A549 (cell line): ENCODE results near the gene IFNL3. TPM values are rescaled to one million over a fixed set of nuclear protein-coding genes. Genes with fewer than 3 reads are reported as not detected.

Experiments
- ATAC-seq, 2 experiments: fragments of 200-7000 bp in 1 of 2; fragments of >200 bp in 1 of 2; cut with Nextera tagmentation in 1 of 2; cut with Tn5 transposase in 1 of 2; 3 replicates each; pipeline versions ENCODE4 v1.8.0 to v1.9.1; 2018 to 2020; ENCODE audit warnings: mild to moderate bottlenecking in 1 of 2, moderate library complexity in 1 of 2
- CTCF ChIA-PET: fragments of 300-600 bp; sonication (Branson Sonifier 250); formaldehyde crosslinking; extraction: SDS; loops from one replicate; lab custom pipeline; 2021; ENCODE audit warnings: antibody characterized with exemption, inconsistent platforms; lab: Yijun Ruan, JAX
- POLR2A ChIA-PET: fragments of 350-600 bp; formaldehyde crosslinking; extraction: SDS; loops from one replicate; lab custom pipeline; 2021; ENCODE audit warnings: antibody characterized with exemption, inconsistent platforms; lab: Yijun Ruan, JAX
- DNase-seq, 2 experiments: peaks; one replicate each; pipeline versions ENCODE4 v3.0.0 to v3.0.0-alpha.2; 2011 to 2016; ENCODE audit warnings: low read depth in 1 of 2, low spot score in 1 of 2
- FAIRE-seq: peaks from 2 replicates; lab custom pipeline; 2011; peaks lifted over from hg19 to GRCh38; lab: Jason Lieb, UNC
- H3K27ac ChIP-seq, 2 experiments: fragments of >200 bp; sonication (Bioruptor Twin); formaldehyde crosslinking; 3 replicates each; pipeline ENCODE4 v1.5.1; 2016 to 2017
- H3K4me1 ChIP-seq: fragments of >200 bp; sonication (Bioruptor Twin); formaldehyde crosslinking; 3 replicates; pipeline ENCODE4 v1.6.1; 2016
- H3K4me2 ChIP-seq: fragments of >200 bp; sonication (Bioruptor Twin); formaldehyde crosslinking; 3 replicates; pipeline ENCODE4 v1.6.1; 2016
- H3K4me3 ChIP-seq: fragments of >200 bp; sonication (Bioruptor Twin); formaldehyde crosslinking; 3 replicates; pipeline ENCODE4 v1.5.1; 2016
- H3K9me3 ChIP-seq: fragments of >200 bp; sonication (Bioruptor Twin); formaldehyde crosslinking; 3 replicates; pipeline ENCODE4 v1.6.1; 2016
- BHLHE40 ChIP-seq: IDR thresholded peaks from 2 replicates; pipeline ENCODE4 v1.6.1; 2012; ENCODE audit warnings: low read depth, low read length, inconsistent platforms
- CHD2 ChIP-seq: fragments of 150-350 bp; IDR thresholded peaks from 2 replicates; pipeline ENCODE4 v1.6.1; 2014; ENCODE audit warnings: low read length; ENCODE audit not compliant: partially characterized antibody
- EHMT2 ChIP-seq: fragments of 200-600 bp; sonication (generic); IDR thresholded peaks from 2 replicates; pipeline ENCODE4 v1.6.1; 2016; ENCODE audit warnings: antibody characterized with exemption, low read depth, mild to moderate bottlenecking, moderate library complexity
- EP300 ChIP-seq, 2 experiments: fragments of >200 bp; sonication (Bioruptor Twin); formaldehyde crosslinking; IDR thresholded peaks; 2 replicates in 1 of 2; 3 replicates in 1 of 2; pipeline ENCODE4 v1.6.1; 2016 to 2017
- ESRRA ChIP-seq: fragments of 150-350 bp; IDR thresholded peaks from 2 replicates; pipeline ENCODE4 v1.6.1; 2014; ENCODE audit warnings: mild to moderate bottlenecking, low read length, borderline replicate concordance
- FOSB ChIP-seq: fragments of 250-450 bp; sonication (Bioruptor Pico); IDR thresholded peaks from 2 replicates; pipeline ENCODE4 v1.5.0; 2020; ENCODE audit warnings: mild to moderate bottlenecking, moderate library complexity
- FOSL2 ChIP-seq, 2 experiments: fragments of 450-650 bp in 1 of 2; fragments of >200 bp in 1 of 2; sonication (Bioruptor Twin) in 1 of 2; formaldehyde crosslinking; IDR thresholded peaks; 2 replicates each; pipeline versions ENCODE4 v1.5.0 to v1.6.1; 2016 to 2020; ENCODE audit warnings: mild to moderate bottlenecking in 1 of 2, moderate library complexity in 1 of 2
- FOXS1 ChIP-seq: fragments of 250-450 bp; sonication (Bioruptor Pico); IDR thresholded peaks from 2 replicates; pipeline ENCODE4 v1.5.0; 2020; ENCODE audit warnings: mild to moderate bottlenecking, moderate library complexity
- GATA3 ChIP-seq: IDR thresholded peaks from 2 replicates; pipeline ENCODE4 v1.6.1; 2012; ENCODE audit warnings: borderline replicate concordance
- HOXA7 ChIP-seq: fragments of 250-450 bp; sonication (Bioruptor Pico); IDR thresholded peaks from 2 replicates; pipeline ENCODE4 v1.5.0; 2020; ENCODE audit warnings: mild to moderate bottlenecking, moderate library complexity
- HOXB13 ChIP-seq: fragments of 250-450 bp; sonication (Bioruptor Pico); IDR thresholded peaks from 2 replicates; pipeline ENCODE4 v1.5.0; 2020; ENCODE audit warnings: low read depth, mild to moderate bottlenecking, moderate library complexity
- NFE2L2 ChIP-seq: fragments of 150-350 bp; conservative IDR thresholded peaks from 2 replicates; pipeline ENCODE4 v1.6.1; 2014; ENCODE audit warnings: low read length
- POLR2AphosphoS2 ChIP-seq: conservative IDR thresholded peaks from 2 replicates; pipeline ENCODE4 v1.6.1; 2012; ENCODE audit warnings: low read length, improper control_type of control experiment, inconsistent platforms
- RARB ChIP-seq: fragments of 250-450 bp; sonication (Bioruptor Pico); IDR thresholded peaks from 2 replicates; pipeline ENCODE4 v1.8.0; 2021; ENCODE audit warnings: mild to moderate bottlenecking, moderate library complexity
- RFX5 ChIP-seq: fragments of 450-650 bp; IDR thresholded peaks from 2 replicates; pipeline ENCODE4 v1.7.1; 2014; ENCODE audit warnings: antibody characterized with exemption, mild to moderate bottlenecking, moderate library complexity
- RNF2 ChIP-seq: fragments of 200-600 bp; sonication (generic); IDR thresholded peaks from 2 replicates; pipeline ENCODE4 v1.6.1; 2016; ENCODE audit warnings: low read depth, mild to moderate bottlenecking, antibody characterized with exemption, moderate library complexity, borderline replicate concordance
- SMC3 ChIP-seq: fragments of >200 bp; sonication (Bioruptor Twin); formaldehyde crosslinking; IDR thresholded peaks from 3 replicates; pipeline ENCODE4 v1.6.1; 2018; ENCODE audit warnings: inconsistent platforms
- TFCP2L1 ChIP-seq: fragments of 250-450 bp; sonication (Bioruptor Pico); IDR thresholded peaks from 2 replicates; pipeline ENCODE4 v1.5.0; 2021; ENCODE audit warnings: mild to moderate bottlenecking
- TP53 ChIP-seq: fragments of 250-450 bp; sonication (Bioruptor Pico); IDR thresholded peaks from 2 replicates; pipeline ENCODE4 v1.5.0; 2021; ENCODE audit warnings: mild to moderate bottlenecking, moderate library complexity
- ZNF302 ChIP-seq: fragments of 250-450 bp; sonication (Bioruptor Pico); IDR thresholded peaks from 2 replicates; pipeline ENCODE4 v1.9.0; 2021; ENCODE audit warnings: inconsistent platforms, mild to moderate bottlenecking, moderate library complexity
- WGBS: methylation state at CpG from one replicate; pipeline ENCODE4 v1.1.6; 2017; ENCODE audit errors: missing lambda C conversion rate; 5-methylcytosine and 5-hydroxymethylcytosine counted together
- polyA plus RNA-seq, 4 experiments: library from polyadenylated mRNA; depleted of rRNA in 3 of 4; stranded (reverse); fragments of >200 nt; fragmentation: RNase III in 1 of 4; extraction: RNeasy Plus Mini Kit Qiagen cat#74134 plus additional on column Dnase treatment in 1 of 4; gene quantifications; 2 replicates in 3 of 4; 3 replicates in 1 of 4; pipeline ENCODE4 v1.2.3, GENCODE V29; 2011 to 2017
- TF ChIP-seq, protein P1 (sequence below): fragments of 250-450 bp; sonication (Bioruptor Pico); IDR thresholded peaks from 2 replicates; pipeline ENCODE4 v1.5.0; 2020; ENCODE audit warnings: low read depth, mild to moderate bottlenecking, moderate library complexity
- TF ChIP-seq, protein P2 (sequence below): fragments of 200-600 bp; sonication (generic); IDR thresholded peaks from 2 replicates; pipeline ENCODE4 v1.6.1; 2016; ENCODE audit warnings: antibody characterized with exemption, mild to moderate bottlenecking, moderate library complexity
- TF ChIP-seq, protein P3 (sequence below): fragments of 450-650 bp; IDR thresholded peaks from 2 replicates; pipeline ENCODE4 v1.6.1; 2014; ENCODE audit warnings: antibody characterized with exemption

IFNL3 gene
- polyA plus RNA-seq, 2 of the 4 experiments (the other 2 are of a cell fraction): not detected

DNA sequence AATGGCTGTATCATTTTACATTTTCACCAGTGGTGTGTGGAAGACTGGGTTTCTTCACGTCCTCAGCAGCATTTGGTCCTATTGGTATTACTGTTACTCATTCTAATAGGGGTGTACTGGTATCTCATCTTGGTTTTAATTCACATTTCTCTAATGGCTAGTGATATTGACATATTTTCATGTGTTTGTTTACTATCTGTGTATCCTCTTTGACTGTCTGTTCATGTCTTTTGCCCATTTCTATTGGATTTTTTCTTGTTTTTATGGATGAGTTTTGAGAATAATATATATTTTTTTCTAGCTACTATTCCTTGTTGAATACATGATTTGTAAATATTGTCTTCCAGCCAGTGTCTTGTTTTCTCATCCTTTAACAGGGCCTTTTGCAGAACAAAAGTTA, 37.2 kb upstream of the IFNL3 start:
- no peak for ATAC-seq
- POLR2A ChIA-PET: no interaction called here

DNA sequence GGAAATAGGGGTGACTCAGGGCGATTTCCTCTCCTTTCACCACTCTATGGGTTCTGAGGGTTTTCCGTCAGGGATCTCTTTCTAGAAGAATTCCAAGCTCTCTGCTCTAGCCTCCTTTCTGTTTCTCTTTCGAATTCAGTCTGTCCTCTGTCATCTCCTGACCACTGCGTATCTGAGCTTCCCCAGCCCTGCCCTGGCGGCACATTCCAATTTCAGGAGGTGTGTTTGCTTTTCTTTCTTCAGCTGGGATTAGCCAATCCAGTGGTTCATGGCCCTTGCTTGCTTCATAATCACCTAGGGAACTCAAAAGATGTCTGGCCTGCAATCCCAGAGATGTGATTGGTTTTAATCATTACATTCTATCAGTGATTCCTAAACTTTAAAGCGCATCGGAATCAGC, 32.8 kb upstream of the IFNL3 start:
- whole genome bisulfite sequencing: 63% methylated on average over 7 of the region's 7 CpGs
- 0 out of 3 replicates have a peak overlapping the region, but pooled peaks have one; percentile 15 for H3K4me2 ChIP-seq
- ChIA-PET CTCF (interaction anchor here (1.0 to 1.6 kb wide), 4 partner anchors 10 to 168 kb away, joined by 3 to 4 read pairs (median 4); partner anchors contain the start of gene IFNL3), POLR2A (no interaction called here)
- H3K4me1 ChIP-seq: peaks cover 3% of the 10 kb centered on the region; the same call in 1 of the 3 replicates
- ATAC-seq (peak; percentile 55 to 69; a peak in 5 of 6 replicates), DNase-seq (peak in 1 of 2 experiments; percentile 61), FAIRE-seq (no peak)
- TF ChIP-seq TFCP2L1 (no peak), RFX5 (no peak), EHMT2 (no peak), POLR2AphosphoS2 (no peak), RARB (no peak), FOSB (CRISPR knock-in tag) (no peak), RNF2 (no peak), GATA3 (no peak), BHLHE40 (no peak), HOXB13 (CRISPR knock-in tag) (no peak), EP300 (IDR thresholded peaks at IDR 0.05) (no peak), HOXA7 (CRISPR knock-in tag) (no peak), ZNF302 (CRISPR knock-in tag) (no peak), TP53 (CRISPR knock-in tag) (no peak), NFE2L2 (no peak)
- TF ChIP-seq, protein P1, sequence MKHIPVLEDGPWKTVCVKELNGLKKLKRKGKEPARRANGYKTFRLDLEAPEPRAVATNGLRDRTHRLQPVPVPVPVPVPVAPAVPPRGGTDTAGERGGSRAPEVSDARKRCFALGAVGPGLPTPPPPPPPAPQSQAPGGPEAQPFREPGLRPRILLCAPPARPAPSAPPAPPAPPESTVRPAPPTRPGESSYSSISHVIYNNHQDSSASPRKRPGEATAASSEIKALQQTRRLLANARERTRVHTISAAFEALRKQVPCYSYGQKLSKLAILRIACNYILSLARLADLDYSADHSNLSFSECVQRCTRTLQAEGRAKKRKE (CRISPR knock-in tag): no peak
- TF ChIP-seq, protein P2, sequence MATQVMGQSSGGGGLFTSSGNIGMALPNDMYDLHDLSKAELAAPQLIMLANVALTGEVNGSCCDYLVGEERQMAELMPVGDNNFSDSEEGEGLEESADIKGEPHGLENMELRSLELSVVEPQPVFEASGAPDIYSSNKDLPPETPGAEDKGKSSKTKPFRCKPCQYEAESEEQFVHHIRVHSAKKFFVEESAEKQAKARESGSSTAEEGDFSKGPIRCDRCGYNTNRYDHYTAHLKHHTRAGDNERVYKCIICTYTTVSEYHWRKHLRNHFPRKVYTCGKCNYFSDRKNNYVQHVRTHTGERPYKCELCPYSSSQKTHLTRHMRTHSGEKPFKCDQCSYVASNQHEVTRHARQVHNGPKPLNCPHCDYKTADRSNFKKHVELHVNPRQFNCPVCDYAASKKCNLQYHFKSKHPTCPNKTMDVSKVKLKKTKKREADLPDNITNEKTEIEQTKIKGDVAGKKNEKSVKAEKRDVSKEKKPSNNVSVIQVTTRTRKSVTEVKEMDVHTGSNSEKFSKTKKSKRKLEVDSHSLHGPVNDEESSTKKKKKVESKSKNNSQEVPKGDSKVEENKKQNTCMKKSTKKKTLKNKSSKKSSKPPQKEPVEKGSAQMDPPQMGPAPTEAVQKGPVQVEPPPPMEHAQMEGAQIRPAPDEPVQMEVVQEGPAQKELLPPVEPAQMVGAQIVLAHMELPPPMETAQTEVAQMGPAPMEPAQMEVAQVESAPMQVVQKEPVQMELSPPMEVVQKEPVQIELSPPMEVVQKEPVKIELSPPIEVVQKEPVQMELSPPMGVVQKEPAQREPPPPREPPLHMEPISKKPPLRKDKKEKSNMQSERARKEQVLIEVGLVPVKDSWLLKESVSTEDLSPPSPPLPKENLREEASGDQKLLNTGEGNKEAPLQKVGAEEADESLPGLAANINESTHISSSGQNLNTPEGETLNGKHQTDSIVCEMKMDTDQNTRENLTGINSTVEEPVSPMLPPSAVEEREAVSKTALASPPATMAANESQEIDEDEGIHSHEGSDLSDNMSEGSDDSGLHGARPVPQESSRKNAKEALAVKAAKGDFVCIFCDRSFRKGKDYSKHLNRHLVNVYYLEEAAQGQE: no peak
- no peak overlapping the region for H3K4me3 ChIP-seq
- H3K27ac ChIP-seq: no peak overlapping the region
- peaks cover 14% of the 10 kb centered on the region for H3K9me3 ChIP-seq

More for the DNA sequence above, 37.2 kb upstream of the IFNL3 start:
- WGBS: 2% methylated on average over 1 of the region's 1 CpG
- Histone ChIP-seq H3K4me2 (no peak overlapping the region), H3K4me3 (no peak overlapping the region), H3K4me1 (peaks cover 3% of the 10 kb centered on the region; the same call in 1 of the 3 replicates), H3K27ac (no peak overlapping the region), H3K9me3 (peaks cover 48% of the 10 kb centered on the region)
- no peak for TF ChIP-seq BHLHE40
- FAIRE-seq (no peak), DNase-seq (no peak)
- CTCF ChIA-PET: interaction anchor here (0.7 to 2.2 kb wide), 4 partner anchors 8 to 95 kb away, joined by 4 to 7 read pairs (median 6); partner anchors contain the start of gene IFNL1

DNA sequence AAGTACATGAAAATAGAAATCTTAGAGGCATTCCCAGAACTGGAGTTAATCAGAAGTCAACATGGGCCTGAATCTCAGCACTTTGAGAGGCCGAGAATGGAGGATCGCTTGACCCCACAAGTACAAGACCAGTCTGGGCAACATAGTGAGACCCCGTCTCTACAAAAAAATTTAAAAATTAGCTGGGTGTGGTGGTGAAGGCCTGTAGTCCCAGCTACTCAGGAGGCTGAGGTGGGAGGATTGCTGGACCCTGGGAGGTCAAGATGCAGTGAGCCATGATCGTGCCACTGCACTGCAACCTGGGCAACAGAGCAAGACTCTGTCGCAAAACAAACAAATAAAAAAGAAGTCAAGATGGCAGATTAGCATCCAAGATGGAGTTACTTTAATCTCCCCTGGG, 31.9 kb upstream of the IFNL3 start:
- no peak overlapping the region for H3K4me3 ChIP-seq
- peaks cover 3% of the 10 kb centered on the region; the same call in 1 of the 3 replicates for H3K4me1 ChIP-seq
- WGBS: 78% methylated on average over 5 of the region's 5 CpGs
- H3K27ac ChIP-seq: no peak overlapping the region
- ChIA-PET POLR2A (no interaction called here), CTCF (interaction anchor here (0.6 to 1.6 kb wide), 4 partner anchors 11 to 167 kb away, joined by 3 to 4 read pairs (median 4); partner anchors contain the start of genes IFNL3 and SAMD4B)
- H3K4me2 ChIP-seq: no peak overlapping the region
- DNase-seq (no peak), FAIRE-seq (no peak), ATAC-seq (no peak)
- TF ChIP-seq FOXS1 (CRISPR knock-in tag): no peak
- TF ChIP-seq ESRRA: no peak
- TF ChIP-seq RARB: no peak
- no peak for TF ChIP-seq TP53 (CRISPR knock-in tag)
- no peak for TF ChIP-seq FOSL2 (IDR thresholded peaks at IDR 0.05)
- no peak for TF ChIP-seq FOSL2 (CRISPR knock-in tag; IDR thresholded peaks at IDR 0.05)
- TF ChIP-seq SMC3: no peak
- TF ChIP-seq CHD2: no peak
- TF ChIP-seq, protein P3, sequence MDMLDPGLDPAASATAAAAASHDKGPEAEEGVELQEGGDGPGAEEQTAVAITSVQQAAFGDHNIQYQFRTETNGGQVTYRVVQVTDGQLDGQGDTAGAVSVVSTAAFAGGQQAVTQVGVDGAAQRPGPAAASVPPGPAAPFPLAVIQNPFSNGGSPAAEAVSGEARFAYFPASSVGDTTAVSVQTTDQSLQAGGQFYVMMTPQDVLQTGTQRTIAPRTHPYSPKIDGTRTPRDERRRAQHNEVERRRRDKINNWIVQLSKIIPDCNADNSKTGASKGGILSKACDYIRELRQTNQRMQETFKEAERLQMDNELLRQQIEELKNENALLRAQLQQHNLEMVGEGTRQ: no peak
- no peak for TF ChIP-seq ZNF302 (CRISPR knock-in tag)
- H3K9me3 ChIP-seq: peaks cover 6% of the 10 kb centered on the region
